Endothelial cell (in vitro differentiated cells): ENCODE data around the gene DIP2C. TPM values are rescaled to one million over a fixed set of nuclear protein-coding genes. Genes with fewer than 3 reads are reported as not detected.

Experiments
- DNase-seq: peaks from one replicate; pipeline ENCODE4 v3.0.0; 2021; ENCODE audit warnings: low spot score
- H3K27ac Mint-ChIP-seq: one replicate; pipeline ENCODE4 v1.8.0; 2021; ENCODE audit warnings: mixed read lengths, inconsistent platforms; ENCODE audit not compliant: unreplicated experiment
- H3K27me3 Mint-ChIP-seq: one replicate; pipeline ENCODE4 v1.8.0; 2021; ENCODE audit warnings: mild to moderate bottlenecking, moderate library complexity, mixed read lengths, inconsistent platforms; ENCODE audit not compliant: unreplicated experiment
- H3K36me3 Mint-ChIP-seq: one replicate; pipeline ENCODE4 v1.8.0; 2021; ENCODE audit warnings: mild to moderate bottlenecking, low read depth, mixed read lengths, inconsistent platforms; ENCODE audit not compliant: unreplicated experiment
- H3K4me1 Mint-ChIP-seq: one replicate; pipeline ENCODE4 v1.8.0; 2021; ENCODE audit warnings: mild to moderate bottlenecking, mixed read lengths, inconsistent platforms; ENCODE audit not compliant: unreplicated experiment
- H3K4me3 Mint-ChIP-seq: one replicate; pipeline ENCODE4 v1.8.0; 2021; ENCODE audit warnings: mild to moderate bottlenecking, mixed read lengths, inconsistent platforms; ENCODE audit not compliant: unreplicated experiment
- H3K9me3 Mint-ChIP-seq: one replicate; pipeline ENCODE4 v1.8.0; 2021; ENCODE audit warnings: mixed read lengths, inconsistent platforms; ENCODE audit not compliant: unreplicated experiment
- CTCF ChIP-seq: fragments of 200-600 bp; sonication (generic); IDR thresholded peaks from one replicate; pipeline ENCODE4 v1.5.0; 2021; ENCODE audit warnings: antibody characterized with exemption; ENCODE audit not compliant: unreplicated experiment
- total RNA-seq: library from RNA; stranded (reverse); fragmentation: NEBNext Ultra II Directional; extraction: Animal tissue kit (Norgen Biotek cat#: 25700); gene quantifications from one replicate; pipeline ENCODE4 v1.2.1, GENCODE V29; 2021; ENCODE audit not compliant: unreplicated experiment

Gene DIP2C
- total RNA-seq, 1 donor from 2014 or later, result 13.1 TPM

GRCh38 chr10:631266-631665, 58.2 kb downstream of the DIP2C start:
- DNase-seq, result no peak
- Mint-ChIP-seq H3K9me3 (no peaks in the 10 kb centered on the region), H3K36me3 (peaks cover 2% of the 10 kb centered on the region), H3K27me3 (no peaks in the 10 kb centered on the region), H3K4me3 (no peak overlapping the region), H3K27ac (no peak overlapping the region), H3K4me1 (peaks cover under 1% of the 10 kb centered on the region)
- TF ChIP-seq CTCF, result no peak

- no peak for DNase-seq
- H3K36me3 Mint-ChIP-seq, result peaks cover 2% of the 10 kb centered on the region
- H3K4me1 Mint-ChIP-seq, result no peaks in the 10 kb centered on the region
- H3K27ac Mint-ChIP-seq, result no peak overlapping the region
- H3K4me3 Mint-ChIP-seq, result no peak overlapping the region
- no peak for TF ChIP-seq CTCF
- H3K9me3 Mint-ChIP-seq, result no peaks in the 10 kb centered on the region
- no peaks in the 10 kb centered on the region for H3K27me3 Mint-ChIP-seq
These were observed 58.8 kb downstream of the DIP2C start for GRCh38 chr10:630581-631073.

GRCh38 chr10:629186-629998, 60.1 kb downstream of the DIP2C start:
- no peak for TF ChIP-seq CTCF
- Mint-ChIP-seq H3K4me1 (no peaks in the 10 kb centered on the region), H3K36me3 (peaks cover 2% of the 10 kb centered on the region), H3K4me3 (no peak overlapping the region), H3K9me3 (no peaks in the 10 kb centered on the region), H3K27me3 (no peaks in the 10 kb centered on the region), H3K27ac (no peak overlapping the region)
- no peak for DNase-seq

- Mint-ChIP-seq H3K9me3 (no peaks in the 10 kb centered on the region), H3K4me3 (no peak overlapping the region), H3K36me3 (peaks cover 2% of the 10 kb centered on the region), H3K4me1 (no peaks in the 10 kb centered on the region), H3K27ac (no peak overlapping the region), H3K27me3 (peaks cover 2% of the 10 kb centered on the region)
- no peak for TF ChIP-seq CTCF
- no peak for DNase-seq
These were observed 61.0 kb downstream of the DIP2C start for GRCh38 chr10:628386-629045.
